ENCODE results near the gene PHB1. TPM values are rescaled to one million over a fixed set of nuclear protein-coding genes. Genes with fewer than 3 reads are reported as not detected.

Gene PHB1
- total and polyA plus RNA-seq, 2 of the 8 experiments (the other 6 are each of a cell fraction or from before 2014, with no cell fraction given), result 386 to 597 TPM

- peak; percentile 16 for TF ChIP-seq ASH2L (IDR thresholded peaks at IDR 0.05; ENCODE audit: low read length)
- no peak for TF ChIP-seq E2F6 (IDR thresholded peaks at IDR 0.05)
- TF ChIP-seq NRF1 (IDR thresholded peaks at IDR 0.05; ENCODE audit: low read depth, low read length), result no peak
Observed at GRCh38 chr17:49438436-49439278, 24.0 kb upstream of the PHB1 start (continued).
